ENCODE measurements around the gene KRTAP4-5. TPM values are rescaled to one million over a fixed set of nuclear protein-coding genes. Genes with fewer than 3 reads are reported as not detected.
"Not testable (repeated sequence)": the region's sequence is repeated elsewhere in the genome, so short reads cannot be mapped to it uniquely, and the experiment has no call there.

Gene KRTAP4-5
- total RNA-seq, 4 donors from 2014 or later = not detected

DNA sequence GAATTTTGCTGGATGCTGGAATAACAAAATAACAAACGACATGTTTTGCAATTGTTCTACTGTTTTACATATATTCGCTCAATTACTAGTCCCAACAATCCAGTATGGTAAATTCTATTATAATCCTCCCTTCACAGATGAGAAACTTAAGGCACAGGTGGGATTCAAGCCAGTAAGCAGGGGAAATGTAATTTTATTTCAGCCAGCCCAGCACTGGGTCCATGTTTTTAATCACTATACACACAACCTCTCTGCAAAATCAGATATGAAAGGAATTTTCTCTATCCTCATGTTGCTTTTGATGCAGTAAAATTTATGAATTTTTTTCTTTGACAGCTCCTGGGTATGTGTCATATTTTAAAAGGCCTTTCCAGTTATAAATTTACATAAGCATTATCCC is 4.4 kb downstream of the KRTAP4-5 start:
- no peak for DNase-seq
- no peak overlapping the region for H3K4me3 ChIP-seq
- TF ChIP-seq EP300 (IDR thresholded peaks at IDR 0.05; ENCODE audit: low read depth) (no peak), POLR2AphosphoS5 (IDR thresholded peaks at IDR 0.05) (no peak), POLR2A (IDR thresholded peaks at IDR 0.05) (no peak)
- TF ChIP-seq, protein P1, sequence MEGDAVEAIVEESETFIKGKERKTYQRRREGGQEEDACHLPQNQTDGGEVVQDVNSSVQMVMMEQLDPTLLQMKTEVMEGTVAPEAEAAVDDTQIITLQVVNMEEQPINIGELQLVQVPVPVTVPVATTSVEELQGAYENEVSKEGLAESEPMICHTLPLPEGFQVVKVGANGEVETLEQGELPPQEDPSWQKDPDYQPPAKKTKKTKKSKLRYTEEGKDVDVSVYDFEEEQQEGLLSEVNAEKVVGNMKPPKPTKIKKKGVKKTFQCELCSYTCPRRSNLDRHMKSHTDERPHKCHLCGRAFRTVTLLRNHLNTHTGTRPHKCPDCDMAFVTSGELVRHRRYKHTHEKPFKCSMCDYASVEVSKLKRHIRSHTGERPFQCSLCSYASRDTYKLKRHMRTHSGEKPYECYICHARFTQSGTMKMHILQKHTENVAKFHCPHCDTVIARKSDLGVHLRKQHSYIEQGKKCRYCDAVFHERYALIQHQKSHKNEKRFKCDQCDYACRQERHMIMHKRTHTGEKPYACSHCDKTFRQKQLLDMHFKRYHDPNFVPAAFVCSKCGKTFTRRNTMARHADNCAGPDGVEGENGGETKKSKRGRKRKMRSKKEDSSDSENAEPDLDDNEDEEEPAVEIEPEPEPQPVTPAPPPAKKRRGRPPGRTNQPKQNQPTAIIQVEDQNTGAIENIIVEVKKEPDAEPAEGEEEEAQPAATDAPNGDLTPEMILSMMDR (IDR thresholded peaks at IDR 0.05) = no peak
- no peaks in the 10 kb centered on the region for H3K27me3 ChIP-seq
- H3K36me3 ChIP-seq = no peaks in the 10 kb centered on the region
- no peak overlapping the region for H3K27ac ChIP-seq
- 87 to 94% methylated on average over 2 of the region's 2 CpGs for WGBS, 2 donors (ENCODE audit: low coverage in 1 of 2)
- H3K9me3 ChIP-seq = peaks cover 9 to 11% of the 10 kb centered on the region in 2 donors
- no peaks in the 10 kb centered on the region for H3K4me1 ChIP-seq
- in situ Hi-C loops (cut with MboI; ENCODE audit: low pct_ligation_motif_present in 1 of 4, low pct_unique_long_range_greater_than_20kb in 1 of 4, low sequenced_read_pairs in 3 of 4) (no loop called here), intact Hi-C loops (cut with DNase I; ENCODE audit: low total_unique reads) (no loop called here)

DNA sequence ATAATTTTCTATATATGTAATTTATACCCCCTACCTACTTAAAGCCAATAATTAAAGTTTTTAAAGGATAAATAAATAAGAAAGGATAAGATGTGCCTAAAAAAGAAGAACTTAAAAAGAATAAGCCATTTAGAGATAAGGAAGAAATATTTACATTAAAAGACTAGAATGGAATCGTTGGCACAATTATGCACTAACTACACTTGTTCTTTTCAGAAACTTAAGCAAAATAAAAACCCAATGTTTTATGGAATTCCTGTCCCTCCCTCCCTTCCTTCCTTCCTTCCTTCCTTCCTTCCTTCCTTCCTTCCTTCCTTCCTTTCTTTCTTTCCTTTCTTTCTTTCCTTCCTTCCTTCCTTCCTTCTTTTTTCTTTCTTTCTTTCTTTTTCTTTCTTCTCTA is 4.8 kb downstream of the KRTAP4-5 start:
- Histone ChIP-seq H3K4me1 (no peaks in the 10 kb centered on the region), H3K27ac (no peak overlapping the region), H3K36me3 (no peaks in the 10 kb centered on the region), H3K27me3 (no peaks in the 10 kb centered on the region), H3K4me3 (no peak overlapping the region), H3K9me3 (peaks cover 10 to 15% of the 10 kb centered on the region in 2 donors)
- TF ChIP-seq EP300 (IDR thresholded peaks at IDR 0.05; ENCODE audit: low read depth) = no peak
- TF ChIP-seq POLR2A (IDR thresholded peaks at IDR 0.05) = no peak
- TF ChIP-seq, protein P1 (IDR thresholded peaks at IDR 0.05) = no peak
- no peak for TF ChIP-seq POLR2AphosphoS5 (IDR thresholded peaks at IDR 0.05)
- in situ Hi-C loops (cut with MboI; ENCODE audit: low pct_ligation_motif_present in 1 of 4, low pct_unique_long_range_greater_than_20kb in 1 of 4, low sequenced_read_pairs in 3 of 4) = no loop called here
- WGBS, 2 donors (ENCODE audit: low coverage in 1 of 2) = 78 to 89% methylated on average over 1 of the region's 1 CpG
- intact Hi-C loops (cut with DNase I; ENCODE audit: low total_unique reads) = no loop called here
- DNase-seq = no peak

DNA sequence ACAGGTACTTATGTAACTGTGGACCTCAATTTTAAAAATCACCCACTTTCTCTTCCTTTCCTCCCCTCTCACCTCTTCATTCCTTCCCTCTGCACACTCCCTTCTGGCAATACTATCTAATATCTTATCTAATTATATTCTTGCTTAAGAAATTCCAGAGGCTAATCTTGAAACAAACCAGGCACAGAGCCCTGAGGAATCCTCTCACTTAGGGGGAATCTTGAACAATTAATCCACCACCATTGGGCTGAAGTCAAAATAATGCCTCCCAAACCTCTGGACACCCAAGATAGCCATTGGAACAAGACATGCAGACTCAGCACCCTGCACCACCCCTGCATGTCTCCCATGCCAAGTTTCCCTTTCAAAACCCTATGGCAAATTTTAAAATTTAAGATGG is 8.3 kb downstream of the KRTAP4-5 start:
- Histone ChIP-seq H3K27ac (no peak overlapping the region), H3K36me3 (no peaks in the 10 kb centered on the region), H3K4me1 (no peaks in the 10 kb centered on the region), H3K9me3 (peaks cover 10 to 15% of the 10 kb centered on the region in 2 donors), H3K27me3 (peaks cover 7% of the 10 kb centered on the region), H3K4me3 (no peak overlapping the region)
- in situ Hi-C loops (cut with MboI; ENCODE audit: low pct_ligation_motif_present in 1 of 4, low pct_unique_long_range_greater_than_20kb in 1 of 4, low sequenced_read_pairs in 3 of 4) = no loop called here
- TF ChIP-seq POLR2AphosphoS5 (IDR thresholded peaks at IDR 0.05) (no peak), EP300 (IDR thresholded peaks at IDR 0.05; ENCODE audit: low read depth) (no peak), POLR2A (IDR thresholded peaks at IDR 0.05) (no peak)
- TF ChIP-seq, protein P1 (IDR thresholded peaks at IDR 0.05) = no peak
- no peak for DNase-seq
- intact Hi-C loops (cut with DNase I; ENCODE audit: low total_unique reads) = no loop called here

DNA sequence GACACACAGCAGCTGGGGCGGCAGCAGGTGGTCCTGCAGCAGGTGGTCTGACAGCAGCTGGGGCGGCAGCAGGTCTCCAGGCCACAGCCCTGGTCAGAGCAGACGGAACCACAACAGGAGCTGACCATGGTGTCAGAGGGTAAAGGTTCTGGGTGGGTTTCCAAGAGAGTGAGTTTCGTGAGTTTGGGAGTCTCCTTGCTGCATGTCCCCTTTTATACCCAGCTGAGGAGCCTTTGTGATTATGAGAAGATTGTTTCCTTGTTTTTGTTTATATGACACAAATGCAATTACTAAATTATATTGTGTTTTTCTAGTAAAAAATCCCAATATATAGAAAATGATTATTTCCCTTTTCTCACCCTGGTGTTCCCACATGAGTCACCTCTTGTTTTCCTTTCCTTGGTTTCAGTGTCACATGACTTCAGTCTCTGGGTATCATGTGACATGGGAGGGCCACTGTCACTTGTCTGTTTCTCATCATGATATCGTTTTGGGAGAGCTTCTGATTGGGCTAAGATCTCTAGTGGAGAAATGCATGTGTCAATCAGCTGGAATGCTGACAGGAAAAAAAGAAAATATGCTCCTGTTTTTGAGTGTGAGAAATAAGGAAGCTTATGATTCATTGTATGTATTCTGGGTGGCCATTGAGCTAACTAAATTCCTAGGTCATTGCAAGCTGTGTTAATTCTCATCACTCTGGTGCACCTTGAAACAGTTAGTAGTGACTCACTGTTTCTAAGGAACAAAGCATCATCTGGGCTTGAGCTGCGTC is 9.1 kb downstream of the KRTAP4-5 start, which contains the start of gene KRTAP4-6:
TSS of gene KRTAP4-6 (minus strand) at position 185 of the 772 bp plus-strand sequence. CDS start at position 128, 57 bp downstream.
- H3K4me3 ChIP-seq = no peak within 1 kb of the TSS
- peaks cover 10 to 15% of the 10 kb centered on the region in 2 donors for H3K9me3 ChIP-seq
- H3K36me3 ChIP-seq = no peaks in the 10 kb centered on the region
- in situ Hi-C loops (cut with MboI; ENCODE audit: low pct_ligation_motif_present in 1 of 4, low pct_unique_long_range_greater_than_20kb in 1 of 4, low sequenced_read_pairs in 3 of 4) = no loop called here
- intact Hi-C loops (cut with DNase I; ENCODE audit: low total_unique reads) = no loop called here
- no peak for DNase-seq
- H3K27me3 ChIP-seq = peaks cover 7% of the 10 kb centered on the region
- no peaks in the 10 kb centered on the region for H3K4me1 ChIP-seq
- no peak for TF ChIP-seq POLR2A (IDR thresholded peaks at IDR 0.05)
- TF ChIP-seq EP300 (IDR thresholded peaks at IDR 0.05; ENCODE audit: low read depth) = no peak
- TF ChIP-seq, protein P1 (IDR thresholded peaks at IDR 0.05) = no peak
- TF ChIP-seq POLR2AphosphoS5 (IDR thresholded peaks at IDR 0.05) = no peak
- no peak within 1 kb of the TSS for H3K27ac ChIP-seq
- WGBS, 2 donors (ENCODE audit: low coverage in 1 of 2) = 66 to 77% methylated on average over 3 to 6 of the region's 6 CpGs

DNA sequence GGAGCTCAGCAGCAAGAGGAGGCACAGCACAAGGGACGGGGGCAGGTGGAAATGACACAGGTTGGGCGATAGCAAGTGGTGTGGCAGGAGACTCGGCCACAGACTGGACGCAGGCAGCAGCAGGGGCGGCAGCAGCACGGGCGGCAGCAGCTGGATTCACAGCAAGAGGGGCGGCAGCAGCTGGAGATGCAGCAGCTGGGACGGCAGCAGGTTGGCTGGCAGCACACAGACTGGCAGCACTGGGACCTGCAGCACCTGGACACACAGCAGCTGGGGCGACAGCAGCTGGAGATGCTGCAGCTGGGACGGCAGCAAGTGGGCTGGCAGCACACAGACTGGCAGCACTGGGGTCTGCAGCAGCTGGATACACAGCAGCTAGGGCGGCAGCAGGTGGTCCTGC is 9.8 kb downstream of the KRTAP4-5 start:
- DNase-seq; H3K4me3 ChIP-seq; intact Hi-C loops (cut with DNase I; ENCODE audit: low total_unique reads); H3K36me3 ChIP-seq; H3K4me1 ChIP-seq; H3K27ac ChIP-seq; in situ Hi-C loops (cut with MboI; ENCODE audit: low pct_ligation_motif_present in 1 of 4, low pct_unique_long_range_greater_than_20kb in 1 of 4, low sequenced_read_pairs in 3 of 4); H3K27me3 ChIP-seq: not testable (repeated sequence)
- 87 to 95% methylated on average over 4 to 12 of the region's 12 CpGs for WGBS, 2 donors (ENCODE audit: low coverage in 1 of 2)
- H3K9me3 ChIP-seq = peaks cover 10 to 15% of the 10 kb centered on the region in 2 donors
